Measurements from ENCODE around the gene TACR2.

The TACR2 gene

GRCh38 chr10:69385454-69386350, 31.0 kb downstream of the TACR2 start:
- peak; percentile 97 for DNase-seq (ENCODE audit: low read depth)
- no peak for TF ChIP-seq CTCF (IDR thresholded peaks at IDR 0.05; ENCODE audit: insufficient read depth, low read depth, low read length, missing control alignments)
- no peak overlapping the region for H3K4me3 ChIP-seq (ENCODE audit: low read length)

- TF ChIP-seq CTCF (IDR thresholded peaks at IDR 0.05; ENCODE audit: insufficient read depth, low read depth, low read length, missing control alignments): no peak
- no peak overlapping the region for H3K4me3 ChIP-seq (ENCODE audit: low read length)
- DNase-seq (ENCODE audit: low read depth): no peak
Measured at GRCh38 chr10:69384320-69384719, 32.4 kb downstream of the TACR2 start.

- no peak for DNase-seq (ENCODE audit: low read depth)
- H3K4me3 ChIP-seq (ENCODE audit: low read length): no peak overlapping the region
- TF ChIP-seq CTCF (IDR thresholded peaks at IDR 0.05; ENCODE audit: insufficient read depth, low read depth, low read length, missing control alignments): no peak
Measured at GRCh38 chr10:69383558-69383957, 33.2 kb downstream of the TACR2 start.

DNA sequence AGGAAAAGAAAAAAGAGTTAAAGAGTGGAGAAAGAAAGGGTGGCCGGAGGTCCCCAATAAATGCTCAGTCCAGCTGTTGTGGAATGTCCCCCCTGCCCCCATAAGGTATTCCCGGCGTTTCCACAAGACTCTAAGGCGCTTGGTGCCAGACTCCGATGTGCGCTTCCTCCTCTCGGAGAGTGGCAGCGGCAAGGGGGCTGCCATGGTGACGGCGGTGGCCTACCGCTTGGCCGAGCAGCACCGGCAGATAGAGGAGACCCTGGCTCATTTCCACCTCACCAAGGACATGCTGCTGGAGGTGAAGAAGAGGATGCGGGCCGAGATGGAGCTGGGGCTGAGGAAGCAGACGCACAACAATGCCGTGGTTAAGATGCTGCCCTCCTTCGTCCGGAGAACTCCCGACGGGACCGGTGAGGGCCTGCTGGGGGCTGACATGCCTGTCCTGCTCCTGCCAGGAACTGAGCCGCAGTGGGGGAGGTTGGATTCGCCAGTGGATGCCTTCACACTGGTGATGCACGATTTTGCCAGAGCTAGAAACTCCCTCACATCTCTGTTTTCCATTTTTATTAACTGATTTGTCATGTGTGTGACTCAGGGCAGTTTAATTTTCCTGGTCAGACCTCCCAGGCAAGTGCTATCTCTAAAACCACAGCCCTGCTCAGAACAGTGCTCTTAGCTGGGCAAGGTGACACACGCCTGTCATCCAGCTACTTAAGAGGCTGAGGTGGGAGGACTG, 34.2 kb downstream of the TACR2 start:
- no peak overlapping the region for H3K4me3 ChIP-seq (ENCODE audit: low read length)
- peak; percentile 89 for DNase-seq (ENCODE audit: low read depth)
- no peak for TF ChIP-seq CTCF (IDR thresholded peaks at IDR 0.05; ENCODE audit: insufficient read depth, low read depth, low read length, missing control alignments)

DNA sequence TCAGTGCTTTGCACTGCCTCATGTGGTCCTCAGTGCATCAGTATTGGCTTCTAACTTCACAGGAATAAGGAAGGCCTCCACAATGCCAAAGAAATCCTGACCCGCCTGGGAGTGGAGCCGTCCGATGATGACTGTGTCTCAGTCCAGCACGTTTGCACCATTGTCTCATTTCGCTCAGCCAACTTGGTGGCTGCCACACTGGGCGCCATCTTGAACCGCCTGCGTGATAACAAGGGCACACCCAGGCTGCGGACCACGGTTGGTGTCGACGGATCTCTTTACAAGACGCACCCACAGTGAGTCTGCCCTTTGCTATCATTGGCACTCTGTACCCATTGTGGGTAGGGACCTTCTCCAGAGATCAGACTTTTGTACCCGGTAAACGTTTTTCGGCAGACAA, 36.9 kb downstream of the TACR2 start:
- no peak overlapping the region for H3K4me3 ChIP-seq (ENCODE audit: low read length)
- no peak for TF ChIP-seq CTCF (IDR thresholded peaks at IDR 0.05; ENCODE audit: insufficient read depth, low read depth, low read length, missing control alignments)
- no peak for DNase-seq (ENCODE audit: low read depth)

- no peak for TF ChIP-seq CTCF (IDR thresholded peaks at IDR 0.05; ENCODE audit: insufficient read depth, low read depth, low read length, missing control alignments)
- H3K4me3 ChIP-seq (ENCODE audit: low read length): no peak overlapping the region
- DNase-seq (ENCODE audit: low read depth): no peak
Measured at GRCh38 chr10:69377933-69378332, 38.8 kb downstream of the TACR2 start.
